Neural cell (in vitro differentiated cells): ENCODE data around the gene PACSIN2. TPM values are rescaled to one million over a fixed set of nuclear protein-coding genes. Genes with fewer than 3 reads are reported as not detected.

Experiments used
- H2AFZ ChIP-seq: fragments of 200-600, 300-800 bp; sonication (generic), shearing (Covaris generic); 2 replicates; pipeline ENCODE4 v1.6.0; 2014; ENCODE audit warnings: low read depth, mild to moderate bottlenecking, antibody characterized with exemption, low read length, moderate library complexity
- H3F3A ChIP-seq: fragments of 200-600 bp; shearing (Covaris generic); 2 replicates; pipeline ENCODE4 v1.6.1; 2016; ENCODE audit warnings: mild to moderate bottlenecking, moderate library complexity, mixed read lengths, antibody characterized with exemption, low read length; ENCODE audit not compliant: insufficient read depth, poor library complexity, severe bottlenecking
- H3K27ac ChIP-seq: fragments of 200-600, 300-800 bp; sonication (generic), shearing (Covaris generic); 2 replicates; pipeline ENCODE4 v1.5.1; 2014; ENCODE audit warnings: mild to moderate bottlenecking, low read length, moderate library complexity
- H3K27me3 ChIP-seq: fragments of 300-800, 200-600 bp; sonication (generic), shearing (Covaris generic); 2 replicates; pipeline ENCODE4 v1.6.0; 2014; ENCODE audit warnings: mild to moderate bottlenecking, low read depth, low read length, moderate library complexity; ENCODE audit not compliant: insufficient read depth
- H3K36me3 ChIP-seq: fragments of 300-800, 200-600 bp; sonication (generic), shearing (Covaris generic); 2 replicates; pipeline ENCODE4 v1.5.1; 2014; ENCODE audit warnings: mild to moderate bottlenecking, antibody characterized with exemption, low read length, moderate library complexity; ENCODE audit not compliant: insufficient read depth
- H3K4me2 ChIP-seq: fragments of 300-800, 200-600 bp; sonication (generic), shearing (Covaris generic); 2 replicates; pipeline ENCODE4 v1.6.0; 2014; ENCODE audit warnings: mild to moderate bottlenecking, low read length
- H3K4me3 ChIP-seq: fragments of 300-800, 200-600 bp; sonication (generic), shearing (Covaris generic); 2 replicates; pipeline ENCODE4 v1.5.1; 2014; ENCODE audit warnings: mild to moderate bottlenecking, low read length, moderate library complexity
- H3K79me2 ChIP-seq: fragments of 200-600 bp; shearing (Covaris generic); replicated peaks from 2 replicates; pipeline ENCODE4 v1.6.0; 2014; ENCODE audit warnings: mild to moderate bottlenecking, low read length, moderate library complexity; ENCODE audit not compliant: insufficient read depth
- H3K9ac ChIP-seq: fragments of 300-800, 200-600 bp; sonication (generic), shearing (Covaris generic); 2 replicates; pipeline ENCODE4 v1.6.1; 2016; ENCODE audit warnings: mild to moderate bottlenecking, low read length, mixed read lengths
- H3K9me2 ChIP-seq: fragments of 200-600 bp; shearing (Covaris generic); 2 replicates; pipeline ENCODE4 v1.6.1; 2016; ENCODE audit warnings: mild to moderate bottlenecking, low read length, mixed read lengths; ENCODE audit not compliant: insufficient read depth
- H3K9me3 ChIP-seq: fragments of 200-600, 300-800 bp; sonication (generic), shearing (Covaris generic); 2 replicates; pipeline ENCODE4 v1.6.1; 2016; ENCODE audit warnings: mild to moderate bottlenecking, mixed run types, low read length, moderate library complexity, mixed read lengths
- H4K20me1 ChIP-seq: fragments of 200-600 bp; shearing (Covaris generic); 2 replicates; pipeline ENCODE4 v1.6.1; 2016; ENCODE audit warnings: mild to moderate bottlenecking, mixed run types; ENCODE audit not compliant: insufficient read depth
- CTCF ChIP-seq: fragments of 450-650 bp; IDR thresholded peaks from 2 replicates; pipeline ENCODE4 v1.5.1; 2014; ENCODE audit warnings: antibody characterized with exemption, mild to moderate bottlenecking, moderate library complexity; ENCODE audit not compliant: poor library complexity, severe bottlenecking
- EP300 ChIP-seq: fragments of 450-650 bp; conservative IDR thresholded peaks from 2 replicates; pipeline ENCODE4 v1.6.1; 2014; ENCODE audit warnings: antibody characterized with exemption, mild to moderate bottlenecking, moderate library complexity; ENCODE audit not compliant: poor library complexity, severe bottlenecking
- EZH2 ChIP-seq: fragments of 200-600, 300-800 bp; shearing (Covaris generic), sonication (generic); IDR thresholded peaks from 2 replicates; pipeline ENCODE4 v1.6.1; 2014; ENCODE audit warnings: antibody characterized with exemption, low read length, borderline replicate concordance, mild to moderate bottlenecking; ENCODE audit not compliant: insufficient read depth, poor library complexity, severe bottlenecking
- MXI1 ChIP-seq: fragments of 450-650 bp; conservative IDR thresholded peaks from 2 replicates; pipeline ENCODE4 v1.6.1; 2014; ENCODE audit warnings: antibody characterized with exemption, mild to moderate bottlenecking; ENCODE audit not compliant: poor library complexity, severe bottlenecking
- POLR2AphosphoS5 ChIP-seq: IDR thresholded peaks from 2 replicates; pipeline ENCODE4 v1.6.1; 2012
- RAD21 ChIP-seq: fragments of 450-650 bp; conservative IDR thresholded peaks from 2 replicates; pipeline ENCODE4 v1.6.1; 2014; ENCODE audit warnings: antibody characterized with exemption, mild to moderate bottlenecking, moderate library complexity
- REST ChIP-seq: IDR thresholded peaks from 2 replicates; pipeline ENCODE4 v1.6.1; 2012; ENCODE audit warnings: borderline replicate concordance
- SMC3 ChIP-seq: fragments of 450-650 bp; conservative IDR thresholded peaks from 2 replicates; pipeline ENCODE4 v1.6.1; 2014; ENCODE audit warnings: antibody characterized with exemption, mild to moderate bottlenecking, moderate library complexity; ENCODE audit not compliant: poor library complexity
- TAF1 ChIP-seq: IDR thresholded peaks from 2 replicates; pipeline ENCODE4 v1.6.1; 2012; ENCODE audit warnings: low read depth
- polyA plus RNA-seq: library from polyadenylated mRNA; depleted of rRNA; stranded (reverse); fragments of >200 nt; gene quantifications from 2 replicates; pipeline ENCODE4 v1.2.3, GENCODE V29; 2014

The PACSIN2 gene
- polyA plus RNA-seq, 1 donor from 2014 or later: 47.2 TPM

- TF ChIP-seq SMC3: no peak
Observed at GRCh38 chr22:42892156-42892555, 122.8 kb downstream of the PACSIN2 start (continued).

GRCh38 chr22:42891696-42892095 is 123.3 kb downstream of the PACSIN2 start:
- H4K20me1 ChIP-seq: no peaks in the 10 kb centered on the region
- no peak overlapping the region for H2AFZ ChIP-seq
- H3F3A ChIP-seq: no peaks in the 10 kb centered on the region
- TF ChIP-seq SMC3 (no peak), TAF1 (no peak), CTCF (no peak)
- H3K9me3 ChIP-seq: no peaks in the 10 kb centered on the region
- no peaks in the 10 kb centered on the region for H3K27me3 ChIP-seq
- H3K9ac ChIP-seq: no peak overlapping the region
- no peak overlapping the region for H3K27ac ChIP-seq
- H3K9me2 ChIP-seq: no peaks in the 10 kb centered on the region
- H3K79me2 ChIP-seq: no peaks in the 10 kb centered on the region
- H3K36me3 ChIP-seq: no peaks in the 10 kb centered on the region
- H3K4me2 ChIP-seq: no peak overlapping the region
- no peak overlapping the region for H3K4me3 ChIP-seq

GRCh38 chr22:42891008-42891407 is 123.9 kb downstream of the PACSIN2 start:
- Histone ChIP-seq H3K27ac (no peak overlapping the region), H4K20me1 (no peaks in the 10 kb centered on the region), H3F3A (no peaks in the 10 kb centered on the region), H3K4me3 (no peak overlapping the region), H2AFZ (no peak overlapping the region), H3K79me2 (no peaks in the 10 kb centered on the region), H3K36me3 (no peaks in the 10 kb centered on the region), H3K27me3 (no peaks in the 10 kb centered on the region), H3K4me2 (no peak overlapping the region), H3K9ac (no peak overlapping the region), H3K9me3 (no peaks in the 10 kb centered on the region), H3K9me2 (no peaks in the 10 kb centered on the region)
- no peak for TF ChIP-seq RAD21
- TF ChIP-seq POLR2AphosphoS5: no peak
- TF ChIP-seq CTCF: no peak
- TF ChIP-seq REST: no peak
- no peak for TF ChIP-seq MXI1
- TF ChIP-seq TAF1: no peak
- no peak for TF ChIP-seq EP300
- no peak for TF ChIP-seq EZH2
- no peak for TF ChIP-seq SMC3
